ENCODE measurements around the gene ALDOC.
"Not testable (repeated sequence)": the region's sequence is repeated elsewhere in the genome, so short reads cannot be mapped to it uniquely, and the experiment has no call there.

Gene ALDOC

GRCh38 chr17:28576758-28577465 lies at the start of gene ALDOC:
ALDOC (minus strand) TSS chr17:28576895; CDS start chr17:28575532, 1,363 bp downstream.
- peak; percentile 98 to 99 for DNase-seq

GRCh38 chr17:28624148-28624547 lies 47.5 kb upstream of the ALDOC start:
- DNase-seq = no peak

- DNase-seq = no peak
Observed at GRCh38 chr17:28623696-28624095, 47.0 kb upstream of the ALDOC start.

GRCh38 chr17:28622186-28622585 lies 45.5 kb upstream of the ALDOC start:
- no peak for DNase-seq

GRCh38 chr17:28620010-28620409 lies 43.3 kb upstream of the ALDOC start:
- no peak for DNase-seq

GRCh38 chr17:28618464-28618863 lies 41.8 kb upstream of the ALDOC start:
- DNase-seq = no peak

GRCh38 chr17:28616281-28616680 lies 39.6 kb upstream of the ALDOC start:
- no peak for DNase-seq

GRCh38 chr17:28615260-28615940 lies 38.7 kb upstream of the ALDOC start:
- DNase-seq = no peak

GRCh38 chr17:28613931-28614381 lies 37.3 kb upstream of the ALDOC start, which contains the start of gene RSKR:
RSKR (minus strand) TSS chr17:28614185; CDS start chr17:28614161, 24 bp downstream.
- DNase-seq = no peak

GRCh38 chr17:28612936-28613872 lies 36.5 kb upstream of the ALDOC start:
- peak; percentile 39 to 43 for DNase-seq

- DNase-seq = no peak
Observed at GRCh38 chr17:28612531-28612930, 35.8 kb upstream of the ALDOC start.

GRCh38 chr17:28610376-28610775 lies 33.7 kb upstream of the ALDOC start:
- no peak for DNase-seq

- DNase-seq = not testable (repeated sequence)
Observed at GRCh38 chr17:28604031-28604430, 27.3 kb upstream of the ALDOC start.

GRCh38 chr17:28599311-28600184 lies 22.9 kb upstream of the ALDOC start:
- DNase-seq = peak; percentile 78 to 83

GRCh38 chr17:28598799-28599310 lies 22.2 kb upstream of the ALDOC start, which contains the start of gene SPAG5:
SPAG5 (minus strand) TSS chr17:28599025; CDS start chr17:28598946, 79 bp downstream.
- peak; percentile 93 to 96 for DNase-seq

- no peak for DNase-seq
Observed at GRCh38 chr17:28598389-28598788, 21.7 kb upstream of the ALDOC start.

GRCh38 chr17:28597606-28598383 lies 21.1 kb upstream of the ALDOC start:
- no peak for DNase-seq

GRCh38 chr17:28592260-28592659 lies 15.6 kb upstream of the ALDOC start:
- DNase-seq = no peak

GRCh38 chr17:28585851-28586250 lies 9.2 kb upstream of the ALDOC start:
- DNase-seq = no peak

- no peak for DNase-seq
Observed at GRCh38 chr17:28584434-28584833, 7.7 kb upstream of the ALDOC start.

GRCh38 chr17:28582513-28582912 lies 5.8 kb upstream of the ALDOC start:
- DNase-seq = no peak
